Left colon (tissue), 2 donors: Measurements from ENCODE around the gene EML3. TPM values are rescaled to one million over a fixed set of nuclear protein-coding genes. Genes with fewer than 3 reads are reported as not detected.
"Not testable (repeated sequence)": the region's sequence is repeated elsewhere in the genome, so short reads cannot be mapped to it uniquely, and the experiment has no call there.

ENCODE experiments used
- ATAC-seq: fragments of 200-7000 bp; cut with Tn5 transposase; one replicate; pipeline ENCODE4 v1.9.1; 2020; ENCODE audit warnings: mild to moderate bottlenecking, moderate library complexity
- DNase-seq, 2 donors: peaks; one replicate each; pipeline ENCODE4 v3.0.0-alpha.2; 2020
- intact Hi-C, 2 donors: fragments of 100-400 bp; cut with DNase I in 1 of 2; cut with micrococcal nuclease in 1 of 2; formaldehyde crosslinking; loops; one replicate each; pipeline versions ENCODE4 v1.11.2 to v1.14.0; 2022; cut with DNase I, micrococcal nuclease
- total RNA-seq, 2 donors: library from RNA; stranded (reverse); fragmentation: NEBNext Ultra II Directional; extraction: Animal tissue kit (Norgen Biotek cat#: 25700); gene quantifications; one replicate each; pipeline ENCODE4 v1.2.1, GENCODE V29; 2021
- donor health status: DM: no; HTN: no; CAD: no.
- donor health status: DM: yes; HTN: yes; CAD: no.

Gene EML3
- total RNA-seq, 2 donors from 2014 or later = 45.4 to 57.9 TPM

- intact Hi-C loops = no loop called here
- DNase-seq = no peak
- no peak for ATAC-seq
These were observed 35.4 kb downstream of the EML3 start for GRCh38 chr11:62577046-62577714.

- intact Hi-C loops = no loop called here
- ATAC-seq (no peak), DNase-seq (no peak)
These were observed 36.7 kb downstream of the EML3 start for GRCh38 chr11:62575837-62576236.

DNA sequence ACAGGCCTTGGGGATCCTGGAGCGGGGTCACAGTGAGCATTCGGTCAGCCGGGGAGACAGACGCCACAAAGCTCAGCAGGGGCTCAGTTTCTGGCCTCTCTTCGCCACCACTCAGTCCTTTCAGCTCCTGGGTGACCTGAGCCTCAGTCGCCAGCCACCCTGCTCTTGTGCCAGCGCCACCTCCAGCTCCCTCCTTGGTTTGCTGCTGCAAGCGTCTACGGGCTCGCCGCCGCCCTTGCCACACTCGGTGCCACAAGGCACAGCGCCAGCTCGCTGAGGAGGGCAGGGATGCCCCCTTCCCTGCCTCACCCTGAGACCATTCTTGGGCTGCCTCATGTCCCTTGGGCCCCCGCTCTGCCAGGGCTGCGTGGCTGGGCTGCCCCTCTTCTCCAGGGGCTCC, 37.4 kb downstream of the EML3 start:
- DNase-seq (peak; percentile 64 to 68), ATAC-seq (peak; percentile 34)
- intact Hi-C loops = no loop called here

- intact Hi-C loops = no loop called here
- DNase-seq (peak in 1 of 2 donors; percentile 62), ATAC-seq (peak; percentile 31)
These were observed 38.1 kb downstream of the EML3 start for GRCh38 chr11:62574363-62575071.

GRCh38 chr11:62573592-62574362, 38.8 kb downstream of the EML3 start, which contains the start of gene EEF1G:
Gene EEF1G (minus strand): TSS chr11:62573891. CDS start chr11:62573842, 49 bp downstream.
- intact Hi-C loops = no loop called here
- DNase-seq = peak; percentile 97 to 100
- ATAC-seq = peak; percentile 90

- intact Hi-C loops = no loop called here
- ATAC-seq = peak; percentile 1
- DNase-seq = peak in 1 of 2 donors; percentile 32
These were observed 39.5 kb downstream of the EML3 start for GRCh38 chr11:62573006-62573591.

DNA sequence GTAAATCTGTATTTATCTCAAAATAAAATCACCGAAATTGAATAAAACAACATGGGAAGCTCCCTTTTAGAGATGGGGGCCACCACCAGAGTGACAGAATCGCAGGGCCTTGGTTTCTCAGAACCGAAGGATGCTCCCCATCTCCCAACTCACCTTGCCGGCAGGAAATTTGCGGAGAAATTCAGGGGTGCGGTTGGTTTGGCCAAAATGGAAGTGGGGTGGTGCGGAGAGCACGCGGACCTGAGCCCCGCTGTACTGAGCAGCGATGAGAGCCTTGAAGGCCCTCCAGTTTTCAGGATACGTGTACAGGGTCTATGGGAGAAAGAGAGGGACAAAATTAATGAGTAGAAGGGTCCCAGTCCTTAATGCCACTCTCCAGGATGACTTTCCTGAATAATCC, 40.1 kb downstream of the EML3 start:
- ATAC-seq = no peak
- DNase-seq = no peak
- intact Hi-C loops = no loop called here

GRCh38 chr11:62571493-62571892, 41.1 kb downstream of the EML3 start:
- intact Hi-C loops, DNase-seq, ATAC-seq: not testable (repeated sequence)

DNA sequence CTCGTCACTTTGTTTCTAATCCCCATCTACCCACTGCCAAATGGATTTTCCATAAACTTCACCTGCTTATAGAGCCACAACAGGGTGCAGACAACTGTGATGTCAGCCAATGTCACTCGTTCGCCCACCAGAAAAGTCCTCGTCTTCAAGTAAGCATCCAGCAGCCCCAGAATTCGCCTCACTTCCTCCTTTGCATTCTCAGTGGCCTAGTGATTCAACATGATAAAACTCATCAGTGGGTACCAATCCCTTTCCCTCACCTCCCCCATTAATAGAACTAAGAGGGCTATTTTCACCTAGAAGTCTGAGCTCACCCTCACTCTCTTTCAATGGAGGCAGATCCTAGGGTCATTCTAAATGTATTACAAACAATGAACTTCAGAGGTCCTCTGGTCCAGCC, 41.7 kb downstream of the EML3 start:
- ATAC-seq, intact Hi-C loops, DNase-seq: not testable (repeated sequence)

GRCh38 chr11:62569611-62570010, 43.0 kb downstream of the EML3 start:
- DNase-seq (no peak), ATAC-seq (no peak)
- intact Hi-C loops = no loop called here

GRCh38 chr11:62567018-62567633, 45.4 kb downstream of the EML3 start:
- no peak for ATAC-seq
- no peak for DNase-seq
- intact Hi-C loops = no loop called here

- DNase-seq (no peak), ATAC-seq (no peak)
- intact Hi-C loops = no loop called here
These were observed 46.3 kb downstream of the EML3 start for GRCh38 chr11:62566247-62566646.

DNA sequence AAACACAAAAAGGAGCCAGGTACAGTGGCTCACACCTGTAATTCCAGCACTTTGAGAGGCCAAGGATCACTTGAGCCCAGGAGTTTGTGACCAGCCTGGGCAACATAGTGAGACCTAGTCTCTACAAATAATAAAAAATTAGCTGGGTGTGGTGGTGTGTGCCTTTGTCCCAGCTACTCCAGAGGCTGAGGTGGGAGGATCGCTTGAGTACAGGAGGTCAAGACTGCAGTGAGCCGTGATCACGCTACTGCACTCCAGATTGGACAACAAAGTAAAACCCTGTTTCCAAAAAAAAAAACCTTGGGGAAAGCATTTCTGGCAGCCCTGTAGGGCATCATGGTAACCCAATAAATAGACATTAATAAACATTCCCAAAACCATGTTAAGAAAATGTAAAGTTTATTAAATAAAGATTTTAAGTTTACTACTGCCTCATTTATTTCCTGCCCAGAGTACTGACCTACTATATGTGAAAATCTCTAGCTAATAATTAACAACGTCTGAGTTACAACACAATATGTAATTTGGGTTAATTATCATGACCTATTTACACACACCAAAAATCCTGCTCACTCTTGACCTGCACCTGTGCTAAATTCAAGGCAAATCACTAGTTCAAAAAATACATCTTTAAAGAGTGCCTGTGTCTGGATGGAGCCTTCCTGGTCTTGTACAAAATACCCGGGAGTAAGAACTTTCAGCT, 47.3 kb downstream of the EML3 start:
- ATAC-seq (no peak), DNase-seq (no peak)
- intact Hi-C loops = no loop called here

GRCh38 chr11:62561677-62562230, 50.8 kb downstream of the EML3 start:
- ATAC-seq, DNase-seq, intact Hi-C loops: not testable (repeated sequence)

DNA sequence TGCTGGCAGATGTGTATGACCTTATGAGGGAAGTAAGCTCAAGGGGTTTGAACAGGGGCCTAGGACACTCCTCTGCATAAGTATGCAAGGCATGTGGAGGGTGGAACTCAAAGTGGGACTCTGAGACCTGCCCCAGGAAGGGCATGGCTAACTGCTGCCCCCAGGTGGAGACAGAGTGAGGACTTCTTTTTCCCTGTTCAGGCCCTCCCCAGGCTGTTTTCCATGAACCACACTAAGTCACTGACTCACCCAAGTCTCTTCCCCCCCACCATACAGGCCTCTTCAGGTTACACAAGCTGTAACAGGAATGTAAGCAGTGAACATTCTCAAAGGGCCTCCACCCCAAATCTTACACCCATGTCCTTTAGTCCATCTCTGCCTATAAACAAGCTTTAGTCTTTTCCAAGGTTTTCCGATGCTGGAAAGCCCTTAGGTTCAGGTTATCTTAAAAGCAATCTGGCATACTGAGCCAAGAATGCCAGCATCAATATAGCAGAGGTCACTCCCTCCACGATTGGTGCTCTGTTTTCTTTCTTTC, 51.9 kb downstream of the EML3 start:
- intact Hi-C loops = no loop called here
- DNase-seq = peak; percentile 91
- ATAC-seq = peak; percentile 55

GRCh38 chr11:62559626-62560025, 52.9 kb downstream of the EML3 start:
- intact Hi-C loops = loop anchor here in 1 of 2 donors (10.0 kb wide), 1 partner anchor 165 kb away; no protein-coding TSS in a partner anchor
- ATAC-seq, DNase-seq: not testable (repeated sequence)

GRCh38 chr11:62559204-62559603, 53.4 kb downstream of the EML3 start:
- DNase-seq (no peak), ATAC-seq (no peak)
- intact Hi-C loops = loop anchor here in 1 of 2 donors (10.0 kb wide), 1 partner anchor 164 kb away; no protein-coding TSS in a partner anchor
